Activated naive CD4-positive, alpha-beta T cell treated with anti-CD3 and anti-CD28 coated beads for 36 hours (primary cell): ENCODE results near the gene RBP3. TPM values are rescaled to one million over a fixed set of nuclear protein-coding genes. Genes with fewer than 3 reads are reported as not detected.

ENCODE experiments used
- CTCF ChIA-PET: fragments of 350-600 bp; sonication (Branson Sonifier 250); formaldehyde crosslinking; loops from one replicate; lab custom pipeline; 2021; ENCODE audit warnings: antibody characterized with exemption; lab: Charles Lee
- DNase-seq: peaks from one replicate; pipeline ENCODE4 v3.0.0-alpha.2; 2020
- H3K27ac Mint-ChIP-seq: one replicate; pipeline ENCODE4 v1.8.0; 2021; ENCODE audit warnings: mild to moderate bottlenecking, mixed read lengths
- H3K27me3 Mint-ChIP-seq: one replicate; pipeline ENCODE4 v1.8.0; 2021; ENCODE audit warnings: low read depth, mixed read lengths
- H3K36me3 Mint-ChIP-seq: one replicate; pipeline ENCODE4 v1.8.0; 2021; ENCODE audit warnings: low read depth, mixed read lengths
- H3K4me1 Mint-ChIP-seq: one replicate; pipeline ENCODE4 v1.8.0; 2021; ENCODE audit warnings: low read depth, mixed read lengths
- H3K4me3 Mint-ChIP-seq: one replicate; pipeline ENCODE4 v1.8.0; 2021; ENCODE audit warnings: mild to moderate bottlenecking, moderate library complexity, mixed read lengths
- H3K9me3 Mint-ChIP-seq: one replicate; pipeline ENCODE4 v1.8.0; 2021; ENCODE audit warnings: mixed read lengths
- intact Hi-C: fragments of 100-400 bp; cut with micrococcal nuclease; formaldehyde crosslinking; loops from one replicate; pipeline ENCODE4 v1.15.1; 2023
- total RNA-seq, 2 experiments: library from RNA; stranded (reverse); gene quantifications; one replicate each; pipeline ENCODE4 v1.2.3, GENCODE V29; 2021

The RBP3 gene
- total RNA-seq, 2 experiments from 2014 or later = not detected

DNA sequence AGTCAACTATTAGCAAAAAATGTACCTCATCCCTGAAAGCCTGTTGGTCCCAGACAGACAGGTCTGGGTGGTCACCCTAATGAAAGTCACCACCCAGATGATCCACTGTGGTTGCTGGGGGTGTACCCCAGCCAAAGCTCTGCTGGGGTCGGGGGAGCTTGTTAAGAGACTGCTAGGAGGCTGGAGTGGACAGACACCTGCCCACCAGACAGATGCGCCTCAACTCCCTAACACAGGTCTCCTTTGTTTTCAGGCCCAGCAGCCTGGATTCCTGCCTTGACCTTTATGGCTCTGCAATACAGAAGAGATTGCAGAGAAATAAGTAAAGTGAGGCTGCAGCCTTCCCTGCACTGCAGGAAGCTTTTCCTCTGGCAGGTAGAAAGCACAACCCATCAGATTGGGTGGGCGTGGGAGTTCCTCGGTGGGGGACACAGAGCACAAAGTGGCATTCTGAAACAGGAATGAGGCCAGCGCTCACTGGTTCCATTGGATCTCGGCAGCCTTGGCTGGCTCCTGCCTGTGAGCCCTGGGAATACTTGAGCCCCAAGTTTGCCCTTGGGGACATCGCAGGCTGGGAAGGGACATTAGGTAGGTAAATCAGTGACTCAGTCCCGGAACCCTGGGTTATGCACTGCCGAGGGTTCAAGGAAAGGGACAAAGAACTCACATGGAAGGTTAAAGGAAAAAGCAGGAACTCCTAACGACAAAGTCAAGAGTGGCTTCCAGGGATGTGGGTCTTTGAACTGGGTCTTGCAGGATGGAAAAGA, 53.9 kb downstream of the RBP3 start:
- CTCF ChIA-PET = no interaction called here
- H3K27ac Mint-ChIP-seq = no peak overlapping the region
- H3K4me3 Mint-ChIP-seq = no peak overlapping the region
- H3K36me3 Mint-ChIP-seq = no peaks in the 10 kb centered on the region
- H3K9me3 Mint-ChIP-seq = no peaks in the 10 kb centered on the region
- no peaks in the 10 kb centered on the region for H3K4me1 Mint-ChIP-seq
- no peak for DNase-seq
- intact Hi-C loops = no loop called here
- peaks cover 9% of the 10 kb centered on the region for H3K27me3 Mint-ChIP-seq

DNA sequence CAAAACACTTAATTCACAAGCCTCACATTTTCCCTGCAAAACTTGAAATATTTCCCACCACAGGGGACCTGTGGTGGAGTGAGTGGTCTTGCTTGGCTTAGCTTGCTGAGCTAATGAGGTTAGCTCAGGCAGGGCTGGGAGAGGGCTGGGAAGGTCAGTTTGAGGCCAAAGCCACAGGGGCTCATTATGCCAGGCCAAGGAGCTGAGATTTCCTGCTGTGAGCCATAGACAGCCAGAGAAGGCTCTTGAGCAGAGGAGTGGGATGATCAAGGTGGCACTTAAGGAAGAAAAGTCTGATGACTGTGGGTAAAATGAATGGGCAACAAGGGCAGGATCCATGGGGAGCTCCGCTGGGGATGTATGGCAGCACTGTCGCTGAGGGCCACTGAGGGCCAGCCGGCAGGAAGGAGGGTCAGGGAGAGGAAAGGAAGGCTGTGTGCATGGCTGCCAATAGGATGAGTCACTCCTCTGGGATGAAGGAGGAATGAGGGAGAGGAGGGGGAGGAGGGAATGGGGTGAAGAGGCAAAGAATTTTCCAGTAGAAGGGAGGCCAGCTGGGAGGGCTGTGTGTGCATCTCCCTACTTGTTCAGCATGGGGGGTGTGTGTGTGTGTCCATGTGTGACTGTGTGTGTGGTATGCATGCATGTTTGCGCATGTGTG, 54.6 kb downstream of the RBP3 start:
- H3K27ac Mint-ChIP-seq = no peak overlapping the region
- H3K27me3 Mint-ChIP-seq = peaks cover 9% of the 10 kb centered on the region
- no peaks in the 10 kb centered on the region for H3K4me1 Mint-ChIP-seq
- H3K36me3 Mint-ChIP-seq = no peaks in the 10 kb centered on the region
- intact Hi-C loops = no loop called here
- CTCF ChIA-PET = interaction anchor here (1.3 kb wide), 1 partner anchor 18 kb away, joined by 3 read pairs; the partner anchor contains the start of gene ZNF488
- no peak overlapping the region for H3K4me3 Mint-ChIP-seq
- no peaks in the 10 kb centered on the region for H3K9me3 Mint-ChIP-seq
- DNase-seq = no peak

DNA sequence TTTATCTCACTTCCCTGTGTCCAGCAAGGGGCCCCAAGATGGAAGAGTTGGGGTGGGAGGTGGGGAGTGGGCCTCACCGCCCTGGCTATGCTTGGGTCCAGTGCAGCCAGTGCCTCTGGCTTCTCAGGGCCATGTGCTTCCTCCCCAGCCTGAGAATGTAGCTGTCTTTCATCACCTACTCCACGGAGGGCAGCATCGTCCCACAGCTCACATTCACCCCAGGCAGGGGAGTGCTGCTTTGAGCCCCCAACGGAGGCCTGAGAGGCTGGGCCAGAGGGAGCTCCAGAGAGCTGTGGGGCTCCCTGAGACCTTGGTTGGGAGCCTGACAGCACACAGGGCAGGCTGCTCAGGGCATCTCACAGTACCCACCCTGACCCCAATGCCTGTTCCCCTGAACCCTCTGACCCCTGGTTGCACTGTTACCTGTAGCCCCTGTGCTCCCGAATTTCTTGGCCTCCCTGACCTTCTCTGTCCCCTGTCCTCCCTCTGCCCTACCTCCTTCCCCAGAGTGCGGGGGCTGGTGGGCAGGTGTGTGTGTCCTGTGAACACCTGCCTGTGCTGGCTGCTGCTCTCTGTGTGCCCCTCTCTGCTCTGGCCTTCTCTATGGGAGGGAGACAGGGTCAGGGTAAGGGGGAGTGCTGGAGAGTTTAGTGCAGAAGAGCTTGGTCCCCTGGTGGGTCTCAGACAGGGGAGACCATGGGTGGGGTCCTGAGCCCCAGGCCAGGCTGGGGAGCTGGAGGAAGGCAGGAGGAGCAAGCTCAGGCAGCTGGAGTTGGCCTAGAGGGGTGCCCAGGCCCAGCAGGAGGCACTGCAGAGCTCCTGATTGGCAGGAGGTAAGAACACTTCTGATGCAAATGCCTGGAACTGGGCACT, 55.5 kb downstream of the RBP3 start:
- Mint-ChIP-seq H3K9me3 (no peaks in the 10 kb centered on the region), H3K4me1 (no peaks in the 10 kb centered on the region), H3K4me3 (no peak overlapping the region), H3K27me3 (peaks cover 4% of the 10 kb centered on the region), H3K27ac (no peak overlapping the region), H3K36me3 (no peaks in the 10 kb centered on the region)
- CTCF ChIA-PET = interaction anchor here (0.5 to 1.3 kb wide), 2 partner anchors 19 to 56 kb away, joined by 3 read pairs; partner anchors contain the start of gene ZNF488
- intact Hi-C loops = no loop called here
- DNase-seq = no peak

DNA sequence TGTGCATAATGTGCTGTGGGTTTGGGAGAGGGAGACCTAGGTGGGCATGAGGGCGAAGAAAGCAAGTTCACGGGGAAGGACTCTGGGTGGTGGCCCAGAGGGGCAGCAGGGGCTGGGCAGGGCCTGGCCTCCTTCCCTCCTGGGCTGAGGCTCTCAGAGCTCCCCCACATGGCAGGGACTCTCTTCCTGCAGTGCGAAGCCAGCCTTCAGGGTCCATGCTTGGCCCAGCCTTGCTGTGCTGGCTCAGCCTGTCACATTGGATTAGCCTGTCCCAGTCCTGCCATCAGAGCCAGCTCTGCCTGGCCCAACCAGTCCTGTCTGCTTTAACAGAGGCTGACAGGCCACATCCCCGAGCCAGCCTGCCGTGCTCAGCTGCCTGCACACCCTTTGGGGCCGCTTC, 56.3 kb downstream of the RBP3 start:
- H3K9me3 Mint-ChIP-seq = no peaks in the 10 kb centered on the region
- no peak overlapping the region for H3K4me3 Mint-ChIP-seq
- no peak overlapping the region for H3K27ac Mint-ChIP-seq
- DNase-seq = no peak
- no peaks in the 10 kb centered on the region for H3K4me1 Mint-ChIP-seq
- peaks cover 4% of the 10 kb centered on the region for H3K27me3 Mint-ChIP-seq
- intact Hi-C loops = no loop called here
- CTCF ChIA-PET = no interaction called here
- H3K36me3 Mint-ChIP-seq = no peaks in the 10 kb centered on the region

DNA sequence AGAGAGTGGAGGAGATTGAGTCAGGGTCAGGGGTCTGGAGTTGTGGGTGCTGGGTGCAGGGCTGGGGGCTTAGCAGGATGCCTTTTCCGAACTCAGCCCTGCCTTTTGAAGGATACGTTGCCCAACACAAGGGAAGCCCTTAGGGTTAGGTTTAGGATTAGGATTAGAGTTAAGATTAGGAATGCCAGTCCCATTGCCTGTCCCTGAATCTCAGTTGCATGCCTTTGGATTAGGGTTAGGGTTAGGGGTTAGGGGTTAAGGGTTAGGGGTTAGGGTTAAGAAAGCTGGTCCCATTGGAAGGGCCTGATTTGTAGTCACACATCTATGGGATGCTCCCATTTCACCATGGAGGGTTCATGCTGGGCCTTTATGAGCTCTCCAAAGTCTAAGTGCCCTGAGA, 56.8 kb downstream of the RBP3 start:
- H3K4me3 Mint-ChIP-seq = no peak overlapping the region
- no peak overlapping the region for H3K27ac Mint-ChIP-seq
- intact Hi-C loops = no loop called here
- H3K27me3 Mint-ChIP-seq = peaks cover 4% of the 10 kb centered on the region
- CTCF ChIA-PET = no interaction called here
- DNase-seq = no peak
- H3K4me1 Mint-ChIP-seq = no peaks in the 10 kb centered on the region
- H3K9me3 Mint-ChIP-seq = no peaks in the 10 kb centered on the region
- no peaks in the 10 kb centered on the region for H3K36me3 Mint-ChIP-seq

DNA sequence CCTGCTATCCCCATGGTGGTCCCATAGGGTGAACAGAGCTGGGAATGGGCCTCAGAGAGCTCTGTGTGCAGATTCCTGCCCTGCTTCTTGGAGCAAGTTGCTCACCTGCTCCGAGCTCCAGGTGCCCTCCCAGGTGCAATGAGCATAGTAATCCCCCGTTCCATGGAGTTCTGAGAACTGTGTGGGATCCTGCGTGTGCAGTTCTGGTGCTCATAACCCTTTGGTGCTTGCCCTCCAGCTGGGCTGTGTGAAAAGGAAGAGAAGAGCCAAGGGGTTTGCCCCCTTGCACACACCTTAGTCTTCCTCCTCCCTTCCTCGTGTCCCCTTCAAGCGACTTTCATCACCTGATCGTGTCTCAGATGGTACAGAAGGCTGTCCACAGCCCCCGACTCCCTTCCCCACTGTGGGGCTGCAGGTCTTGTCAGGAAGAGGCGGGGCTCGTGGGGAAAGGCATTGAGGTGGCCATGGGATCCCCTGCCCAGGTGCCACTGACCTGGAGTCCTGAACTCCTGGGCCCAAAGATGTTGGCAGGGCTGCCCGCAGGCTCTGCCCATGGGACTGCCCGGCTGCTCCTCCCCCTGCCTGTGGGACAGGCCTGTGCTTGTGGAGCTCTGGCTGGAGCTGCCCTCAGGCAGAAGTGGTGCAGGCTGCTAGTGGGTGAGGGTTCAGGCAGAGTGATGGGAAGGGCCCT, 57.8 kb downstream of the RBP3 start:
- CTCF ChIA-PET = interaction anchor here (0.7 kb wide), 1 partner anchor 42 kb away, joined by 3 read pairs; no protein-coding TSS in a partner anchor
- H3K9me3 Mint-ChIP-seq = no peaks in the 10 kb centered on the region
- H3K4me1 Mint-ChIP-seq = no peaks in the 10 kb centered on the region
- peaks cover 4% of the 10 kb centered on the region for H3K27me3 Mint-ChIP-seq
- H3K27ac Mint-ChIP-seq = no peak overlapping the region
- H3K36me3 Mint-ChIP-seq = no peaks in the 10 kb centered on the region
- no peak for DNase-seq
- intact Hi-C loops = no loop called here
- H3K4me3 Mint-ChIP-seq = no peak overlapping the region

DNA sequence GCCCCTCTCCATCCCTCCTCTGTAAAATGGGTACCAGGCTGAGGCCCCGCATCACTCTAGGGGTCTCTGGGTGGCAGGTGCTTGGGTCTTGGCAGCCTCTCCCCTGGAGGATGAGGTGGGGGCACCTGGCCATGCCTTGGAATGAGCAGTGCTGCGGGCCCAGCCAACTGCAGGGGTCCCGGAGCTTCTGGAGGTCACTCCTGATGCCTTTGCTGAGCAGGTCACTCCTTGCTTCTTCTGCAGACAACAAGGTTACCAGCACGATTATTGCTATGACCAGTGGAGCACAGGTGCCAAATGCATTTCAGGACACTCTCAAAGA, 58.3 kb downstream of the RBP3 start:
- Mint-ChIP-seq H3K4me1 (no peaks in the 10 kb centered on the region), H3K36me3 (no peaks in the 10 kb centered on the region), H3K27me3 (peaks cover 4% of the 10 kb centered on the region), H3K27ac (no peak overlapping the region), H3K9me3 (no peaks in the 10 kb centered on the region), H3K4me3 (no peak overlapping the region)
- CTCF ChIA-PET = no interaction called here
- DNase-seq = no peak
- intact Hi-C loops = no loop called here

DNA sequence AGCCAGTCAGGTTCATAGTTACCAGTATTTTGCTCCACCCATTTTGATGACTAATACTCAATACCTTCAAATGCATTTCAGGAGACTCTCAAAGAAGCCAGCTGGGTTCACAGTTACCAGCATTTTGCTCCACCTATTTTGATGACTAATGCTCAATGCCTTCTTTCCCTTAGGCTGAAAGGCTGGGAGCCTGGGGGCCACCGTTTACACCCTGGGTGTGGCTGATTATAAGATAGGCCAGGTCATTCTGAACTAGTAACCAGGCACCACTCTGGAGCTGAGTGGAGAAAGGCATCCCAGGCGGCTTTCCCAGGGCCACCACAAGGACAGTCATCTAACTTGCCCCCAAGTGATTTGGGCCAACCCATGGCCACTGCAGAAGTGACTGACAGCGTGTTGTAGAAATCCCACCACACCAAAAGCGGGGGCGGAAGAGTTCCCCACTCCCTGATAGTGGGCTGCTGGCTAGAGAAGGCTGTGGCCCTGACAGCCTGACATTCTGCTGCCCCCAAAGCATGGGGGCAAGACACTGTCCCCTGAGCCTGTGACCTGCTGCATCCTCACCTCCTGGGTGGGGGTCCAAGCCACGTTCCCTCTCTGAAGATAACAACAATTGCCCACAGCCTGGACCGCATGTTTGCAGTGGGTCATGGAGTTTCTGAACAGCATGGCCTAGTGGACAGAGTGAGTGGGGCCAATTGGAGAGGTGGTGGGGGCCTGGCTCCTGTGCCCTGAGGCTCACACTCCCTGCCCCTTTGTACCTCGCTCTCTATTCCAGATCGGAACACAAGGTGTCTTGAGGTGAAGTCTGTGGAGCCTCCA, 58.9 kb downstream of the RBP3 start:
- CTCF ChIA-PET = no interaction called here
- H3K27me3 Mint-ChIP-seq = peaks cover 3% of the 10 kb centered on the region
- intact Hi-C loops = no loop called here
- no peaks in the 10 kb centered on the region for H3K9me3 Mint-ChIP-seq
- no peak overlapping the region for H3K4me3 Mint-ChIP-seq
- DNase-seq = no peak
- no peaks in the 10 kb centered on the region for H3K4me1 Mint-ChIP-seq
- H3K27ac Mint-ChIP-seq = no peak overlapping the region
- no peaks in the 10 kb centered on the region for H3K36me3 Mint-ChIP-seq

Other genes starting within 250 kb of the RBP3 start
- under 1 TPM; 0.12 to 0.19 TPM for gene GDF10, start 48.2 kb upstream of the RBP3 start, total RNA-seq
- not detected for gene GDF2, start 25.9 kb upstream of the RBP3 start, total RNA-seq
- under 1 TPM; 0.84 to 0.93 TPM for gene ZNF488, start 35.9 kb downstream of the RBP3 start, total RNA-seq
- gene ANXA8, start 135.8 kb downstream of the RBP3 start, total RNA-seq = not detected
- not detected for gene FAM25G, start 143.3 kb downstream of the RBP3 start, total RNA-seq
- gene AGAP9, start 175.3 kb downstream of the RBP3 start, total RNA-seq = 1 to 10 TPM; 6.7 to 7.9 TPM